ENCODE data around the gene NR1I3. TPM values are rescaled to one million over a fixed set of nuclear protein-coding genes. Genes with fewer than 3 reads are reported as not detected.
A peak's percentile ranks its signal among the peaks of the same experiment; 100 is the strongest.

The NR1I3 gene
- total RNA-seq, 4 donors from 2014 or later = not detected

GRCh38 chr1:161227196-161227871 lies 10.7 kb downstream of the NR1I3 start:
- H3K27me3 ChIP-seq = no peaks in the 10 kb centered on the region
- 41 to 46% methylated on average over 11 of the region's 11 CpGs for WGBS, 2 donors
- no peak overlapping the region for H3K4me3 ChIP-seq (replicated peaks in 1 of 3)
- H3K27ac ChIP-seq = peak overlapping the region in 2 of 3 donors; percentile 46 to 53
- peaks cover 16 to 19% of the 10 kb centered on the region in 2 donors for H3K4me1 ChIP-seq
- H3K36me3 ChIP-seq = peaks cover 10 to 14% of the 10 kb centered on the region in 2 donors
- H3K9me3 ChIP-seq = no peaks in the 10 kb centered on the region
- intact Hi-C loops (cut with DNase I) = loop anchor here (5.0 to 10.0 kb wide), 3 partner anchors 53 to 155 kb away; partner anchors contain the start of genes B4GALT3 and MPZ
- DNase-seq = peak; percentile 78 to 86
- TF ChIP-seq CTCF (IDR thresholded peaks at IDR 0.05) (peak; percentile 78 to 90 (median 80)), POLR2A (IDR thresholded peaks at IDR 0.05) (no peak)

- 60 to 63% methylated on average over 3 of the region's 3 CpGs for WGBS, 2 donors
- peak overlapping the region; percentile 12 to 66 (median 56) for H3K4me3 ChIP-seq (replicated peaks in 1 of 3)
- no peaks in the 10 kb centered on the region for H3K9me3 ChIP-seq
- peaks cover 10 to 14% of the 10 kb centered on the region in 2 donors for H3K36me3 ChIP-seq
- no peaks in the 10 kb centered on the region for H3K27me3 ChIP-seq
- peaks cover 16 to 19% of the 10 kb centered on the region in 2 donors for H3K4me1 ChIP-seq
- intact Hi-C loops (cut with DNase I) = loop anchor here (5.0 to 10.0 kb wide), 3 partner anchors 52 to 156 kb away; partner anchors contain the start of genes B4GALT3 and MPZ
- no peak for TF ChIP-seq POLR2A (IDR thresholded peaks at IDR 0.05)
- TF ChIP-seq CTCF (IDR thresholded peaks at IDR 0.05) = no peak
- no peak for DNase-seq
- H3K27ac ChIP-seq = peak overlapping the region in 1 of 3 donors; percentile 53
These were observed 11.2 kb downstream of the NR1I3 start for GRCh38 chr1:161226759-161227158.

- H3K4me3 ChIP-seq (replicated peaks in 1 of 3) = peak overlapping the region; percentile 12 to 66 (median 56)
- intact Hi-C loops (cut with DNase I) = loop anchor here (5.0 to 10.0 kb wide), 3 partner anchors 52 to 156 kb away; partner anchors contain the start of genes B4GALT3 and MPZ
- peaks cover 16 to 19% of the 10 kb centered on the region in 2 donors for H3K4me1 ChIP-seq
- no peak for DNase-seq
- H3K9me3 ChIP-seq = no peaks in the 10 kb centered on the region
- WGBS, 2 donors = 6 to 7% methylated on average over 10 to 14 of the region's 15 CpGs
- peak overlapping the region in 2 of 3 donors; percentile 49 to 53 for H3K27ac ChIP-seq
- TF ChIP-seq POLR2A (IDR thresholded peaks at IDR 0.05) (no peak), CTCF (IDR thresholded peaks at IDR 0.05) (no peak)
- H3K36me3 ChIP-seq = peaks cover 10 to 14% of the 10 kb centered on the region in 2 donors
- no peaks in the 10 kb centered on the region for H3K27me3 ChIP-seq
These were observed 11.7 kb downstream of the NR1I3 start for GRCh38 chr1:161226320-161226711.

- no peaks in the 10 kb centered on the region for H3K27me3 ChIP-seq
- H3K4me1 ChIP-seq = peaks cover 16 to 19% of the 10 kb centered on the region in 2 donors
- peak in 1 of 2 donors; percentile 34 for TF ChIP-seq POLR2A (IDR thresholded peaks at IDR 0.05)
- TF ChIP-seq CTCF (IDR thresholded peaks at IDR 0.05) = peak in 5 of 6 experiments; percentile 12 to 55 (median 48)
- intact Hi-C loops (cut with DNase I) = loop anchor here (5.0 to 10.0 kb wide), 3 partner anchors 51 to 157 kb away; partner anchors contain the start of genes B4GALT3 and MPZ
- WGBS, 2 donors = 5 to 6% methylated on average over 16 of the region's 16 CpGs
- DNase-seq = peak; percentile 90 to 94
- no peaks in the 10 kb centered on the region for H3K9me3 ChIP-seq
- H3K4me3 ChIP-seq (replicated peaks in 1 of 3) = peak within 1 kb of the TSS; percentile 12 to 66 (median 56)
- H3K36me3 ChIP-seq = peaks cover 10 to 14% of the 10 kb centered on the region in 2 donors
- peak within 1 kb of the TSS in 2 of 3 donors; percentile 49 to 53 for H3K27ac ChIP-seq
These were observed 12.3 kb downstream of the NR1I3 start, which contains the start of gene TOMM40L for GRCh38 chr1:161225534-161226319. TOMM40L (plus strand) TSS chr1:161226060; CDS start chr1:161226490, 430 bp downstream.
